Testis (tissue), 2 donors: ENCODE data around the gene SP7.

Source experiments
- POLR2A ChIP-seq: fragments of 450-650 bp; IDR thresholded peaks from one replicate; pipeline ENCODE4 v1.6.1; 2017; ENCODE audit warnings: antibody characterized with exemption, mild to moderate bottlenecking, moderate library complexity
- TF ChIP-seq, protein P1 (sequence below), 3 experiments: fragments of 450-650 bp in 2 of 3; fragments of 200-600 bp in 1 of 3; sonication (generic) in 1 of 3; IDR thresholded peaks; one replicate each; pipeline ENCODE4 v1.5.1; 2016 to 2019; ENCODE audit warnings: antibody characterized with exemption in 3 of 3, mild to moderate bottlenecking in 2 of 3, moderate library complexity in 1 of 3

DNA sequence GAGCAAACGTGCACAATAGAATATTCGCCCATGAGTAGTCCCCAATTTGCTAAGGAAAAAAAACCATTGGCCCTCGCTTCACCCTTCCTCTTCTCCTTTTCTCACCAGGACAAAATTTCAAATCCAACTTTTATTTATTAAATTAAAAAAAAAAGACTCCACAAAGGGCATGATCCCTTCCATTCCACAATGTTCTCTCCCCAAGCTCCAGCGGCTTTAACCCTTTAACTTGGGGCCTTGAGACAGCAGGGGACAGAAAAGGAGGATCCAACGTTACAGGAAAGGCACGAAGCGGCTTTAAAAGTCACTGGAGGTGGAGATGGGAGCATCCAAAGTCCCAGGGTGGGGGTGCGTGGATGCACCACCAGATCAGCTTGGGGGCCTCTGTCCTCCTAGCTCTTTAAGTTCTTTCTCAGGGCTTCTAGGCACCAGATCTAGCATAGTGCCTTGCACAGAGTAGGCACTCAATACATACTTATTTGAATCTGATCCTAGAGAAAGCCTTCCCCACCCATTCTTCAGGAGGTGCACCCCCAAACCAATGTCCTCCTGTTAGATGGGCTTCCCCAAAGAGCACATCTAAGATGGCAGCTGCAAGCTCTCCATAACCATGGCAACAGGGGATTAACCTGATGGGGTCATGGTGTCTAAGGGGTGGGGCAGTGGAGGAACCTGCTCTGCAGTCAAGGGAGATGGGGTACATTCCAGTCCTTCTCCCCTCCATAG lies 9.5 kb downstream of the SP7 start:
- TF ChIP-seq, protein P1, sequence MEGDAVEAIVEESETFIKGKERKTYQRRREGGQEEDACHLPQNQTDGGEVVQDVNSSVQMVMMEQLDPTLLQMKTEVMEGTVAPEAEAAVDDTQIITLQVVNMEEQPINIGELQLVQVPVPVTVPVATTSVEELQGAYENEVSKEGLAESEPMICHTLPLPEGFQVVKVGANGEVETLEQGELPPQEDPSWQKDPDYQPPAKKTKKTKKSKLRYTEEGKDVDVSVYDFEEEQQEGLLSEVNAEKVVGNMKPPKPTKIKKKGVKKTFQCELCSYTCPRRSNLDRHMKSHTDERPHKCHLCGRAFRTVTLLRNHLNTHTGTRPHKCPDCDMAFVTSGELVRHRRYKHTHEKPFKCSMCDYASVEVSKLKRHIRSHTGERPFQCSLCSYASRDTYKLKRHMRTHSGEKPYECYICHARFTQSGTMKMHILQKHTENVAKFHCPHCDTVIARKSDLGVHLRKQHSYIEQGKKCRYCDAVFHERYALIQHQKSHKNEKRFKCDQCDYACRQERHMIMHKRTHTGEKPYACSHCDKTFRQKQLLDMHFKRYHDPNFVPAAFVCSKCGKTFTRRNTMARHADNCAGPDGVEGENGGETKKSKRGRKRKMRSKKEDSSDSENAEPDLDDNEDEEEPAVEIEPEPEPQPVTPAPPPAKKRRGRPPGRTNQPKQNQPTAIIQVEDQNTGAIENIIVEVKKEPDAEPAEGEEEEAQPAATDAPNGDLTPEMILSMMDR (IDR thresholded peaks at IDR 0.05) = no peak
- no peak for TF ChIP-seq POLR2A
